HG03175 (cell line): ENCODE measurements around the gene LRRC47.

ENCODE experiments used
- ATAC-seq: cut with Tn5 transposase; IDR thresholded peaks from one replicate; pipeline ENCODE4 v1.9.1; 2021; ENCODE audit warnings: mild to moderate bottlenecking, moderate library complexity; ENCODE audit not compliant: unreplicated experiment

The LRRC47 gene

GRCh38 chr1:3796215-3797061, at the start of gene LRRC47:
TSS of gene LRRC47 (minus strand) at chr1:3796498. CDS start at chr1:3796476, 22 bp downstream.
- ATAC-seq = peak; percentile 99

GRCh38 chr1:3842912-3843311, 46.6 kb upstream of the LRRC47 start:
- no peak for ATAC-seq

GRCh38 chr1:3841491-3841890, 45.2 kb upstream of the LRRC47 start:
- ATAC-seq = no peak

GRCh38 chr1:3838788-3839187, 42.5 kb upstream of the LRRC47 start:
- ATAC-seq = no peak

GRCh38 chr1:3837685-3838084, 41.4 kb upstream of the LRRC47 start:
- no peak for ATAC-seq

GRCh38 chr1:3837200-3837599, 40.9 kb upstream of the LRRC47 start:
- ATAC-seq = no peak

DNA sequence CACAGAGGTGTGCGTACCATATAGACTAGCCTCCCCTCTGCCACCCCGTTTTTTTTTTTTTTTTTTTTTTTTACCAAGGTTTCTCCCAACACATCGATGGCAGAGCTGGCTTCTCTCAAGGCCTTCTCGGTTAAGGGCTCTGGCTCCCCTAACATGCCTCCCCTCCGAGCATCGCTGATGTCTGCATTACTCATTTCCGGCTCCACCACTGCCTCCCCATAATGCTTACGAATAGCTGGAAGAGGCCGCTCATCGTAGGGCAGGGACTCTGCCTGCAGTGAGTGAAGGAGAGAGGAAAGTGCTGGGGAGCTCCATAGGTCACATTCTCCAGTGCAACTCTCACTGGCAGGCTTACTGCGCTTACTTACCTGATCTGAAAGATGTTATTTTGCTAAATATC, 40.1 kb upstream of the LRRC47 start:
- no peak for ATAC-seq

GRCh38 chr1:3834701-3835100, 38.4 kb upstream of the LRRC47 start:
- no peak for ATAC-seq

- no peak for ATAC-seq
Measured at GRCh38 chr1:3831689-3832088, 35.4 kb upstream of the LRRC47 start.

DNA sequence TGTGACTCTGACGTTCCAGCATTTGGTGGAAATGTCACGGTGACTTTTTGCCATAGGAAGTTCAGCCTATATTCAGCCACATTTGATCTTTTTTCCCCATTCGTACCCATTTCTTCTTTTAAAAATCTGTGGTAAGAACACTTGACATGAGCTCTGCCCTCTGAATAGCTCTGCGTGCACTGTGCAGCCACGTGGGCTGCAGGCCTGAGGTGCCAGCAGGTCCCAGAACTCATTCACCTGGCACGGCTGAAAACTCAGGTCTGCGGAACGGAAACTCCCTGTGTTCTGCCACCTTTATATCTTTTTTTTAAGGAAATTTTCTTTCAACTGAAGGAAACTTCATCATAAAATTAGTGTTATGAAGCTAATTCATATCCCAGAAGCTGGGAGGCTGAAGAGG, 32.1 kb upstream of the LRRC47 start:
- no peak for ATAC-seq

DNA sequence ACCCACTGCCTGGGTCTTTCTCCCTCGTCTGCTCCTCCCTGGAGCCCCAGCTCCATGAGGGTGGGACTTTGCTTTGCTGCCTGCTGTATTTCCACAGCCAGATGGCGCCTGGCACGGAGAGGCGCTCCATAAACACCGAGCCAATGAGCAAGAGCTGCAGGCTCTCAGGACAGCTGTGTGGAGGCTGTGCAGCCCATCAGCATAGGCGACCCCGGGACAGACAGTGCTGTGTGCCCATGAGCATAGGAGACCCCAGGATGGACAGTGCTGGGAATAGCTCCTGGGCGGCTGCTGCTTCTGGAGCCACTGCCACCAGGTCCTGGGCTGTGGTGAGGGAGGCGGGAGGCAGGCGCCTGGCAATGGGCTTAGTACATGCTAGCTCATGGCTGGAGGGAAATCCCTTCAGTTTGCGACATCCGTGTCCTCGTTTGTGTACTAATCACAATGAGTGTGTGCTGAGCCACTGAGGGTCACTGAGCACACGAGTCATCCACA, 31.6 kb upstream of the LRRC47 start:
- no peak for ATAC-seq

- ATAC-seq = no peak
Measured at GRCh38 chr1:3825356-3825755, 29.1 kb upstream of the LRRC47 start.

DNA sequence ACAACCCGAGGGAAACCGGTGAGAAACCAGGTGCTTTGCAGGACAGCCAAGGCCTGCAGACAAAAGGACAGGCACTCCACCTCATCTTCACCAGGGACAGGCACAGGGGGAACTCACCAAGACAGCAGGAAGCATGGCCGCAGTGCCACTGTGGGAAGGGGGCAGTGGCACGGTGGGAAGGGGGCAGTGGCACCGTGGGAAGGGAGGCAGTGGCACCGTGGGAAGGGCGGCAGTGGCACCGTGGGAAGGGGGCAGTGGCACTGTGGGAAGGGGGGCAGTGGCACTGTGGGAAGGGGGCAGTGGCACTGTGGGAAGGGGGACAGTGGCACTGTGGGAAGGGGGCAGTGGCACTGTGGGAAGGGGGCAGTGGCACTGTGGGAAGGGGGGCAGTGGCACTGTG, 28.4 kb upstream of the LRRC47 start:
- no peak for ATAC-seq

DNA sequence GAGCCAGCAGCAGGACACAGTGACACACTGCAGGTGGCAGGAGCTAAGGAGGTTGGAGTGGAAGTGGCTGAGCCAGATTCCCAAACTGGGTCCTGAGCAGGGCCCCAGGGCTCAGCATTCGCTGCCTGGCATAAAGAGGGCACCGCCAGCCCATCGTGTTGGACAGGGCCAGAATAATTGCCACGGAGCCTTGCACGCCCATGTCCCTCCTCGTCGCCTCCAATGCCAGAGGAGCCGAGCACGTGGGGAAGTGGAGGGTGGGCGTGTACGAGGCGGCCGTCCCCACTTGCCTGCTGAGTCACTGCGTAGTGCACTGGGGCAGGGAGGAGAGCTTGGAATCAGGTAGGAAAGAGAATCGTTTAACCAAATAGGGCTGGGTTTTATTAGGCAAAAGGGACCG, 26.1 kb upstream of the LRRC47 start:
- ATAC-seq = no peak

- no peak for ATAC-seq
Measured at GRCh38 chr1:3821908-3822307, 25.6 kb upstream of the LRRC47 start.

DNA sequence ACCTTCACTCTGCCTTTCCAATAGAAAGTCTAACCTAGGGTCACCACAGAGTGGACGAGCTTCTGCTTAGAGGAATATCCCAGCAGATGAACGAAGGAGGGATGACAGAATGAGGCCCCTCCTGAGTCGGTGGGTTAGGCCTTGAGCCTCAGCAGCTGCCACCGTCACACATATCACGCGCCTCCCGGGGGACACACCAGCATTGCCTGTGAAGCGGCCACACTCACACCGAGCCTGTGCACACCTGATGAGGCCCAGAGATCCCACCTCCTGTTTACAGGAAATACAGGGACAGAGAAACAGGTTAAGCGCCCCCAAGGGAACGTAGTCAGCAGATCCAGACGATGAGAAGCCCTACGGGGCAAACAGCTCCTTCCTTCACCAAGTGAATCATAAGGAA, 25.1 kb upstream of the LRRC47 start:
- no peak for ATAC-seq

DNA sequence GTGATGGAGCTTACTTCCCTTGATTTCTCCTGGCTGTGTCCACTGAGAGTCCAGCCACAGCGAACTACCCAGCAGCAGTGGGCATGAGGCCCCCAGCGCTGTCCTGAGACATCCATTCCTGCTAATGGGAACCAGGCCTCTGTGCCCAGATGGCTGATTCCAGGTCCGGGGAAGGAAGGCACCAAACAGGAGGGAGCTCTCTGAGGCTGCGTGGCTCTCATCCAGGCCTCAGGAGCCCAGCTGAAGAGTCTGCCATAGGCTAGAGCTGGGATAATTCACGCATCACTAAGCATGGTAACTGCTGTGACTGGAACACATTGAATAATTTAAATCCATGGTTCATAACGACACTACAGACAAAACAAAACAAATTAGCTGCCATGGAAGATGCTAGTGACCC, 24.7 kb upstream of the LRRC47 start:
- ATAC-seq = no peak

DNA sequence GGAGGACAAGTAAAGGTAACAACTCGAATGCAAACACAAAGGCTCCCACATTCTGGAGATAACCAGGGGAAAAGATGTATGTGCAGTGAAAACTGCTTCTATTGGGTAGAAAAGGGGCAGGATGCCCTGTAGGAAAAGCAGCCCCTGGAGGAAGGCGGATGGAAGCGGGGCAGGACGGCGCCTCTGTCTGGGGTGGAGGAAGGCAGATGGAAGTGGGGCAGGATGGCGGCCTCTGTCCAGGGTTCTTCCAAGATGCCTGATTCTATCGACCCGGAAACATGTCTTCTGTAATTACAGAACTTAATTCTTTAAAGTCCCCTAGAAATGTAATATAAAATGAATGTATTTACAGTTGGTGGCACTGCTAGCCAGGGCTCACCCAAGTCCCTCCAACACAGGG, 24.0 kb upstream of the LRRC47 start:
- no peak for ATAC-seq

DNA sequence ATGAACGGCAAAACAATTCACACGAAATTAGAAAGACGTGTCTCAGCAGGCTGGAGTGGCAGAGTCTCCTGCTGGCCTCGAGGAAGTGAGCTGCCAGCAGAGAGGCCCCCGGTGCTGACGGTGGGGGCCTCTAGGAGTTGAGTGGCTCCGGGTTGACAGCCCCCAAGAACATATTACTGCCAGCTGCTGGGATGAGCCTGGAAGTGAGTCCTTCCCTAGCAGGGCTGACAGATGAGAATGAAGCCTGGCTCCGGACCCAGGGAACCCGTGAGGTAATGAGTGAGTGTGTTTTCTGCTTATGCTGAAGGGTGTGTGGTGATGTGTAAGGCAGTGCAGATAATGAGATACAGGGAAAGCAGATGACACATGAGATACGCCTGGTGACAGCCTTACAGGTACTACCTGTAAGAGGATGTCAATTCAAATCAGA, 23.5 kb upstream of the LRRC47 start:
- no peak for ATAC-seq

- no peak for ATAC-seq
Measured at GRCh38 chr1:3817821-3818597, 21.7 kb upstream of the LRRC47 start.

DNA sequence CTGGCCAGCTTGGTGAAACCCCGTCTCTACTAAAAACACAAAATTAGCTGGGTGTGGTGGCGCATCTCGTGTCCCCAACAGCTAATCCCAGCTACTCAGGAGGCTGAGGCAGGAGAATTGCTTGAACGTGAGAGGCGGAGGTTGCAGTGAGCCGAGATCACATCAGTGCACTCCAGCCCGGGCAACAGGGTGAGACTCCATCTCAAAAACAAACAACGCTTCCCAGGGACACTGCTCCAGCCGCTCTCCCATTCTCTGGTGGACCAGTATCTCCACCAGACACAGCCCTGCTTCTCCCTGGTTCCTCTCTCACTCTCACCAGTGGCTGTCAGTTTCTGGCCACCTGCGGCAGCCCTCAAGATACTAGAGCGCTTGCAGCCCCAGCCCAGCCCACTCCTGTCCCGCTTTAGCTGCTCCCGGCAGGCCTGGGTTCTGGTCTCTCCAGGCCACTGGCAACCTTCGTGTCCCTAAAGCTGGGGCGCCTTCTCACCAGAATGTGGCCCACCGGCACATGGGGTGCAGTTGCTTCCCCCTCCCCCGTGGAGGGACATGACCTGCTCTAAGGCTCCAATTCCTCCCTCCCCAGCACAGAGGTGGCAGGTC, 20.9 kb upstream of the LRRC47 start:
- ATAC-seq = no peak
